ENCODE results near the gene KCNMA1.

DNA sequence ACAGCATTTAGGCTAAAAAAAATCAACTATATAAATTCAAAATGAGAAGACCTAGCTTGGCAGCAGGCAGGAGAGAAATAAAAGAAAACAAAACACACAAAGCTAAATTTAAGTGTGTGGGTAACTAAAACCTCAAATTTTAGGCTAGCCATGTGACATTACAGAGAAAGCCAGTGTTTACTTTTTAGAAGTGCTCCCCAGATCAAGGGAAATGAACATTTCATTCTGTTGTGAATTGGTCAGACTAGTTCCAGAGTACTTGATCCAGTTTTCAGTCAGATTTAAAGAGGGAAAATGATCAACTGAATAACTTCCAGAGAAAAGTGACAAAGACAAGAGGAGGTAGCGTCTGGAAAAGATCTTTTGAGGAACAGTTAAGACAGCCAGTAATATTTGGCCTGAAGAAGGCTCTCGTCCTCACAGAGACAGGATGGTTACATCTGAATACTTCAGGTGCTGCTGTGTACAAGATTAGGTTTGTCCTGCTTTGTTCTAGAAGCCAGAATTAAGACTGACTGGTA is 563.4 kb downstream of the KCNMA1 start:
- TF ChIP-seq CTCF (IDR thresholded peaks at IDR 0.05) = no peak
- TF ChIP-seq POLR2AphosphoS5 (IDR thresholded peaks at IDR 0.05) = peak; percentile 76 to 94 (median 88)
- TF ChIP-seq POLR2A (IDR thresholded peaks at IDR 0.05) = no peak
